ENCODE results near the gene STARD7.
"Not testable (repeated sequence)": the region's sequence is repeated elsewhere in the genome, so short reads cannot be mapped to it uniquely, and the experiment has no call there.

Gene STARD7

DNA sequence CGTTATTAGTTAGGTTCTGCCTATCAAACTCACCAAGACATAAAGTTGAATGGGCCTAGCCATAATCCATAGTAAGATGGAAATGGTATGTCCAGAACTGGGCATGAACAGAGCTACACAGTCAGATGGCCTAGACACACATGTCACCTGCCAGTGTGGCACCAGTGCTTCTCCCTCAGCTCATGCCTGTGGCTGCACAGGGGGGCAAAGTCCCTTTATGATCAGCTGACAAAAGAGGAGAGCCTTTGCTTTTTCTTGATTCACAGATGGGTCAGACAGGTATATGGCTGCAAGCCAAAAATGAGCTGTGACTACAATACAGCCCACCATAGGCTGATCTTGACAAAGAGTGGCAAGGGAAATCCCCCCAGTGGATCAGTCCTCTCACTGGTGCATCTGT lies 28.3 kb upstream of the STARD7 start:
- in situ Hi-C loops (cut with MboI; ENCODE audit: low sequenced_read_pairs): no loop called here

DNA sequence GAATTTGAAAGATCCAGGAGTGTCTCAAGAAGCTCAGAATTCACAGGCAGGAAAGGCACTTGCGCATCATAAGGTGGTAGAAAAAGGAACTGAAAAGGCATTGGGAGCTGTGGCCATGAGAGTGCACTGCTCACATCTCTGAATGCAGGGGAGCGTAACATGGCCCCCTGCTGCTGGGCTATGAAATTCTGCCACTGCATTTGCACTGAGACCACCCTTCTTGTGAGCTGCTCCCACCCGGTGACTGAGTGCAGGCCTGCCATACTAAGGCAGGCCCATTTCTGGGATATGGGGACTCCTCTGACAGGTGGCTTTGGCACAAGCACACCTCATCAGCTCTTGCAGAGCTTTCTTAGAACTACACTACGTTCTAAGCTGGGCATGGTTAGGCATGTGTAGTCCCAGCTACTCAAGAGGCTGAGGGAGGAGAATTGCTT lies 25.3 kb upstream of the STARD7 start:
- in situ Hi-C loops (cut with MboI; ENCODE audit: low sequenced_read_pairs): no loop called here

GRCh38 chr2:96233436-96233835 lies 24.8 kb upstream of the STARD7 start:
- in situ Hi-C loops (cut with MboI; ENCODE audit: low sequenced_read_pairs): no loop called here

DNA sequence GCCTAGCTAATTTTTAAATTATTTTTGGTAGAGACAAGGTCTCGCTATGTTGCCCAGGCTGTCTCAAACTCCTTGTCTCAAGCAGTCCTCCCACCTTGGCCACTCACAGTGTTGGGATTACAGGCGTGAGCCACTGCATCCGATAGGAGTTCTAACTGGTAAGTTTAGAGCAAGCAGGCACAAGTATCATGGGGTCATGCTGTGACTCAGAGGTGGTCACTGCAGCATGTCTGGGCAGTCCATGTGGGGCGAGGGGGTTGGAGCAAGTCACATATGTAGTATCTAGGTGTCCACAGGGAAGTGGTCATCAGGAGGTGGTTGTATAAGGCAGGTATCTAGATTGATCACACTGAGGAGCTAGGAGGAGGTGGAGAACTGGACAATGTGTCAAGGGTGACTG lies 22.7 kb upstream of the STARD7 start:
- in situ Hi-C loops (cut with MboI; ENCODE audit: low sequenced_read_pairs): no loop called here

GRCh38 chr2:96225016-96225533 lies 16.4 kb upstream of the STARD7 start:
- in situ Hi-C loops (cut with MboI; ENCODE audit: low sequenced_read_pairs): no loop called here

DNA sequence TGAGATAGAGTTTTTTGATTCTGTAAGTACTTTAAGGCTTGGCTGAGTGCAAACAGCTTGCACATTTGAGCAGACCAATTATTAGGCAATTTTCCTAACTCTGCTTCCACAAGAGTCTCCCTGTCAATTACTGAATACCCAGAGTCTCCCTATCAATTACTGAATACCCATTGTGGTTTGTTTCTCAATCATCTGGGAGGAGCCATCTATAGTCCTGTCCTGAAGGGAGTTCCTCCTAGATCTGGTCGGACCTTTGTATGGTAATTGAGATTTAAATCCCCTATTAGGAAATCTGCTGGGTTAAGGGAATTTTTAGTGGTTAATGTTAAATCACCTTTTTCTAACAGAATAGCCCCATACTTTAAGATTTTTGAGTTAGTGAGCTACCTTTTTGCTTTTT lies 12.5 kb upstream of the STARD7 start:
- in situ Hi-C loops (cut with MboI; ENCODE audit: low sequenced_read_pairs): not testable (repeated sequence)

GRCh38 chr2:96219959-96220358 lies 11.3 kb upstream of the STARD7 start:
- in situ Hi-C loops (cut with MboI; ENCODE audit: low sequenced_read_pairs): not testable (repeated sequence)

DNA sequence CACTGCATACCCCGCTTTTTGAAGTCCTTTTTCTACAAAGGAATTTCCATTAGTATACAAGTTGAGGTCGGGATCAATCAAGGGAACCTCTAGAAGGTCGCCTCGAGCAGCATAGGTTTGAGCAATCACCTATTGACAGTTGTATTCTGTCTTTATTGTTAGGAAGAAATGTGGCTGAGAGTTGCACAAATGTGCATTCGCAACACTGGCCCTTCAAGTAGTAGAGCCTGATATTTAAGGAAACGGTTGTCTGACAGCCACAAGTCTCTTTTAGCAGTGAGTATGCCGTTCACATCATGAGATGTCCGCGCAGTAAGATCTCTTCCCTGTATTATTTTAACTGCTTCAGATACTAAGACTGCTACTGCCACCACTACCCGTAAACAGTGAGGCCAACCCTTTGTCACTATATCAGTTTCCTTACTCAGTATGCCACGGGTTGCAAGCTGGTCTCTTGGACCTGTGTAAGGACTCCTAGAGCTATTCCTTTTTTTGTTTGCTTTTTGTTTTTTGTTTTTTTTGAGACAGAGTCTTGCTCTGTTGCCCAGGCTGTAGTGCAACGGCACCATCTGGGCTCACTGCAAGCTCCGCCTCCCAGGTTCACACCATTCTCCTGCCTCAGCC lies 10.0 kb upstream of the STARD7 start:
- in situ Hi-C loops (cut with MboI; ENCODE audit: low sequenced_read_pairs): no loop called here

GRCh38 chr2:96214554-96214953 lies 5.9 kb upstream of the STARD7 start:
- in situ Hi-C loops (cut with MboI; ENCODE audit: low sequenced_read_pairs): no loop called here

GRCh38 chr2:96213379-96213778 lies 4.8 kb upstream of the STARD7 start:
- in situ Hi-C loops (cut with MboI; ENCODE audit: low sequenced_read_pairs): no loop called here

DNA sequence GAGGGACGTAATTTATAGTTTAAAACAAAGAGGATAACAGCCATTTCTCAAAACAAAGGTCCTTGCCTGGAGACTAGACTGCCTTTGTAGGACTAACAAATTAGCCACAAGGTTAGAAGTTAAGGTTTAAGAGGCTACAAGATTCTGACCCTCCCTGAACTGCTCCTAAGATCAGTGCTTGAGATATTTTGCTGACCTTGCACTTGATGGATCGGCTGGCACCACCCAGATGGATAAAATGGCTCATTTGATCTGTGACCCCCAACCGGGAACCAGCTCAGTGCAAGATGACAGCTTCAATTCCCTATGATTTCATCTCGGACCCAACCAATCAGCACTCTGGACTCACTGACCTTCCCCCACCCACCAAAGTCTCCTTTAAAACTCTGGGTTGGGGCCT lies 3.7 kb upstream of the STARD7 start:
- in situ Hi-C loops (cut with MboI; ENCODE audit: low sequenced_read_pairs): no loop called here

DNA sequence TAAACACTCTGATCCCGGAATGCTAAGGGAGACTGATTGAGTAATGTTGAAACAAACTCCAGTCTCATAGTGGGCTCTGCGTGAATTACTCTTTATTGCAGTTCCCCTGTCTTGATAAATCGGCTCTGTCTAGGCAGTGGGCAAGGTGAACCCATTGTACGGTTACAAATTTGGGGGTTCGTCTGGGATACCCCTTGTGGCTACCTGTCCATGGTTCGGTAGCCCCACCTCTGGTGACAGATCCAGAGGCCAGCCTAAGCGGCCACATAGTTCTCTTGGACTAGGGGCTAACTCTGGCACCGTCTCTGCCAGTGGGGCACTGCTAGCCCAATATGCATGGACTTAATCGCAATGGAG lies 1.1 kb upstream of the STARD7 start:
- in situ Hi-C loops (cut with MboI; ENCODE audit: low sequenced_read_pairs): no loop called here

DNA sequence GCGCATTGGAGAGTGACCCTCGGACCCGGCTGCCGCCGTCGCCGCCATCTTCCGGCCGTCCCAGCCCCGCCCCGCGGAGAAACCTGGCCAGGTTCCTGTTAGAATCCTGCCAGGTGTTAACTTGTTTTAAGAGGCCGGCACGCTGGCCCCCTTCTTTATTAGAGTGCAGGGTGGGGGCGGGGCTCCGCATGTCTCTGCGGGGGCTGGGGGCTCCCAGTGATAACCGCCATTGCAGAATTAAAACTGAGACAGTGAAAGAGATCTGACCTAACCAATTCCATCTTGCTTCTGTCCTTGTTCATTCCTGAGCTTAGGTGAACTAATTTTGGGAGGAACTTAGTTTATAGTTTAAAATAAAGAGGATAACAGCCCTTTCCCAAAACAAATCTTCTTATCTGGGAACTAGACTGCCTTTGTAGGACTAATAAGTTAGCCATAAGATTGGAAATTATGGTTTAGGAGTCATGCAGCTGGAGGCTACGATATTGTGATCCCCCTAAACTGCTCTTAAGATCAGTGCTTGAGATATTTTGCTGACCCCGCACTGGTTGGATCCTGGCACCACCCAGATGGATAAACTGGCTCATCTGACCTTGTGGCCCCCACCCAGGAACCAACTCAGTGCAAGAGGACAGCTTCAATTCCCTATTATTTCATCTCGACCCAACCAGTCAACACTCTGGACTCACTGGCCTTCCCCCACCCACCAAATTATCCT lies 543 bp upstream of the STARD7 start:
- in situ Hi-C loops (cut with MboI; ENCODE audit: low sequenced_read_pairs): no loop called here

- in situ Hi-C loops (cut with MboI; ENCODE audit: low sequenced_read_pairs): no loop called here
These were observed 869 bp downstream of the STARD7 start for GRCh38 chr2:96207774-96208142.

GRCh38 chr2:96207073-96207773 lies 1.4 kb downstream of the STARD7 start:
- in situ Hi-C loops (cut with MboI; ENCODE audit: low sequenced_read_pairs): no loop called here

GRCh38 chr2:96205888-96206287 lies 2.7 kb downstream of the STARD7 start:
- in situ Hi-C loops (cut with MboI; ENCODE audit: low sequenced_read_pairs): no loop called here

DNA sequence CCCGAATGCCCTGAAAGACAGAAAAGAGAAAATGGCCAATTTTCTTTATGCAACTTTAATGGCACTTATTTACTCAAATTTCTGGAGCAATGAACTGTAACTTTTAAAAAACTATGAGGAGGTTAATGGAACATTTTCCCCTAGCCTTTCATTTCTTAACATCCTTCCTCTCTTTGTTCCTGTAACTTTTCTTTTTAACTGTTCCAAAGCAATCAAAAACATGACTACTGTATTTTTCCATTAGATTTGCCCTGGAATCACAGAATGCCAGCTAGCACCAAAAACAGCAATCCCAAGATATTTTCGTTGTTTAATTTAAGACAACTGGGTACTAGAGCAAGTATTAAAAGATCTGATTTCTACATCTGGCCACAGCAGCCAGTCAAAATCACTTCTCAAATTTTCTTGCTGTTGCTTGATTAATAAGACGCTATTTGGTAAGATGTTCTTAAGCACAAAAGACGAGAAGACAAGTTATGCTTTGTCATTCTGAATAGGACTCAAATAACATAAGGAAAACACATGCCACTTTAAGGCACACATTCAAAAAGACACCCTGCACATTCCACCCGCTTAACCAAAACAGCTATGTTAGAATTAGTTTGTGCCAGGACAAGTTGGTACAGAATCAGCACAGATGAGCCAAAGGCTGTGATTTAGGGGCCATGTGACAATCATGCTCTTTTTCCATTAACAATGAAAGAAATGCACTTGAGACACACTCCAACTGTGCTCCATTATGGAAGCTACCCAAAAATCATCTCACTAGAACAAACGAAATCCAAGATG lies 3.6 kb downstream of the STARD7 start:
- in situ Hi-C loops (cut with MboI; ENCODE audit: low sequenced_read_pairs): no loop called here

- in situ Hi-C loops (cut with MboI; ENCODE audit: low sequenced_read_pairs): no loop called here
These were observed 5.2 kb downstream of the STARD7 start for GRCh38 chr2:96203130-96204028.

GRCh38 chr2:96202152-96202854 lies 6.3 kb downstream of the STARD7 start:
- in situ Hi-C loops (cut with MboI; ENCODE audit: low sequenced_read_pairs): no loop called here

DNA sequence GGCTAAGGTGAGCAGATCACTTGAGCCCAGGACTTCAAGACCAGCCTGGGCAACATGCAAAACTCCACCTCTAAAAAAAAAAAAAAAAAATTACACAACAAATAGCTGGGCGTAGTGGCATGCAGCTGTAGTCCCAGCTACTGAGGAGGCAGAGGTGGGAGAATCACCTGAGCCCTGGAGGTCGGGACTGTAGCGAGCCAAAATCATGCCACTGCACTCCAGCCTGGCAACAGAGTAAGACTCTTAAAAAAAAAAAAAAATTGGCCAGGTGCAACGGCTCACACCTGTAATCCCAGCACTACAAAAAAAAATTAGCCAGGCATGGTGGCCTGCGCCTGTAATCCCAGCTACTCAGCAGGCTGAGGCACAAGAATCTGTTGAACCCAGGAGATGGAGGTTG lies 7.3 kb downstream of the STARD7 start:
- in situ Hi-C loops (cut with MboI; ENCODE audit: low sequenced_read_pairs): no loop called here

Measured in HL-60/S4 treated with retinoic acid at 250 ng/mL for 4 days and 3 days (cell line).